ENCODE results near the gene R3HDML.

R3HDML gene, protein sequence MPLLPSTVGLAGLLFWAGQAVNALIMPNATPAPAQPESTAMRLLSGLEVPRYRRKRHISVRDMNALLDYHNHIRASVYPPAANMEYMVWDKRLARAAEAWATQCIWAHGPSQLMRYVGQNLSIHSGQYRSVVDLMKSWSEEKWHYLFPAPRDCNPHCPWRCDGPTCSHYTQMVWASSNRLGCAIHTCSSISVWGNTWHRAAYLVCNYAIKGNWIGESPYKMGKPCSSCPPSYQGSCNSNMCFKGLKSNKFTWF

DNA sequence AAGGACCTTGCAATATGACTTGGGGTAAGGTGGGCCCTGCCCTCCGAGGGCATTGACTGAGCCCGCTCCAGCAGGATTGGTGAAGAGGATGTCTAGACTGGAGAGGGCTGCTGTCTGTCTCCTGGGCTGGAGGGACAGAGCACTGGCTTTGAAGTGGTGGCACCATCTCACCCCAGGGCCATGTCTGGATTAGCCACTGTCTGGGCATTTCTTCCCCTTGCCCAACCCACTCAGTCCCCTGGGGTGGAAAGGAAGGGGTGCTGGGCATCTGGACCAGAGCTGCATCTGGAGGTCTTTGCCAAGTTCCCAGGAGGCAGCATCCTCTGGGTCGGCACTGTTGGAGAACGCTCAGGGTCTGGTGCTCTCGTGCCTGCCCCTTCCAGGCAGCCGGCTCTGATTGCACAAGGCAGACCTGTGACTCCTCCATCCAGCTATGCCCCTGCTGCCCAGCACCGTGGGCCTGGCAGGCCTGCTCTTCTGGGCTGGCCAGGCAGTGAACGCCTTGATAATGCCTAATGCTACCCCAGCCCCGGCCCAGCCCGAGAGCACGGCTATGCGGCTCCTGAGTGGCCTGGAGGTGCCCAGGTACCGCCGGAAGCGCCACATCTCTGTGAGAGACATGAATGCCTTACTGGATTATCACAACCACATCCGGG, at the start of gene R3HDML:
TSS of gene R3HDML (plus strand) at position 319 of the 656 bp plus-strand sequence. CDS start at position 434, 115 bp downstream.
- H3K36me3 ChIP-seq, result no peaks in the 10 kb centered on the region
- no peaks in the 10 kb centered on the region for H3K4me1 ChIP-seq (ENCODE audit: control insufficient read depth in 1 of 2, insufficient read depth in 1 of 2, low read depth in 1 of 2, low read length in 1 of 2)
- peaks cover 35% of the 10 kb centered on the region for H3K27me3 ChIP-seq
- H3K4me3 ChIP-seq (ENCODE audit: low read depth in 1 of 2, low read length in 1 of 2), result no peak within 1 kb of the TSS
- H3K27ac ChIP-seq, result no peak within 1 kb of the TSS
- H3K9me3 ChIP-seq, result no peaks in the 10 kb centered on the region
- TF ChIP-seq, protein P1, sequence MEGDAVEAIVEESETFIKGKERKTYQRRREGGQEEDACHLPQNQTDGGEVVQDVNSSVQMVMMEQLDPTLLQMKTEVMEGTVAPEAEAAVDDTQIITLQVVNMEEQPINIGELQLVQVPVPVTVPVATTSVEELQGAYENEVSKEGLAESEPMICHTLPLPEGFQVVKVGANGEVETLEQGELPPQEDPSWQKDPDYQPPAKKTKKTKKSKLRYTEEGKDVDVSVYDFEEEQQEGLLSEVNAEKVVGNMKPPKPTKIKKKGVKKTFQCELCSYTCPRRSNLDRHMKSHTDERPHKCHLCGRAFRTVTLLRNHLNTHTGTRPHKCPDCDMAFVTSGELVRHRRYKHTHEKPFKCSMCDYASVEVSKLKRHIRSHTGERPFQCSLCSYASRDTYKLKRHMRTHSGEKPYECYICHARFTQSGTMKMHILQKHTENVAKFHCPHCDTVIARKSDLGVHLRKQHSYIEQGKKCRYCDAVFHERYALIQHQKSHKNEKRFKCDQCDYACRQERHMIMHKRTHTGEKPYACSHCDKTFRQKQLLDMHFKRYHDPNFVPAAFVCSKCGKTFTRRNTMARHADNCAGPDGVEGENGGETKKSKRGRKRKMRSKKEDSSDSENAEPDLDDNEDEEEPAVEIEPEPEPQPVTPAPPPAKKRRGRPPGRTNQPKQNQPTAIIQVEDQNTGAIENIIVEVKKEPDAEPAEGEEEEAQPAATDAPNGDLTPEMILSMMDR (IDR thresholded peaks at IDR 0.05), result no peak

DNA sequence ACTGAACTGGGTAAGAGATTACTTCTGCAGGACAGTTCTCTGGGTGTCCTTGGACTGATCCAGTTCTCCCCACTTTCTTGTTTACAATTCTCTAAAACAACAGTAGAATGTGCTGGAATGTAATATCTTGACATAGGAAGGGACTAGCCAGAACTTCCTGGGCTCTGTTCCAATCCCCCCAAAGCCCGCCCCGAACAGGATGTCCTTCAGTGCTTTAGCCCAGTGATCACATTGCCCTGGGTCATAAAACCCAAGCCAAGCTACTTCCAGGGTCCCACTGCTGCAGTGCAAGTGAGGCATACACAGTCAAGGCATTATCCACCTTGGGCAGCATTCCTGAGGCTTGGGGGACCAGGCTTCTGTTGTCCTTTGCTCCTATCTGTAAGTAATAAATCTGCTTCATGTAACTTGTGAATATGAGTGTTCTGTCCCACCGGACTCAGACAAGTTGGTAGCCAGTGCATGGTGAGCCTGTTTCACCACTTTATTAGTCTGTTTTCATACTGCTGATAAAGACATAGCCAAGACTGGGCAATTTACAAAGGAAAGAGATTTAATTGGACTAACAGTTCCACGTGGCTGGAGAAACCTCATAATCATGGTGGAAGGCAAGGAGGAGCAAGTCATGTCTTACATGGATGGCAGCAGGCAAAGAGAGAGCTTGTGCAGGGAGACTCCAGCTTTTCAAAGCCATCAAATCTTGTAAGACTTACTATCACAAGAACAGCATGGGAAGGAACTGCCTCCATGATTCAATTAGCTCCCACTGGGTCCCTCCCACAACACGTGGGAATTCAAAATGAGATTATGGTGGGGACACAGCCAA, 49.4 kb upstream of the R3HDML start:
- Histone ChIP-seq H3K4me1 (ENCODE audit: control insufficient read depth in 1 of 2, insufficient read depth in 1 of 2, low read depth in 1 of 2, low read length in 1 of 2) (no peaks in the 10 kb centered on the region), H3K27ac (no peak overlapping the region), H3K36me3 (no peaks in the 10 kb centered on the region), H3K4me3 (ENCODE audit: low read depth in 1 of 2, low read length in 1 of 2) (no peak overlapping the region), H3K9me3 (no peaks in the 10 kb centered on the region), H3K27me3 (no peaks in the 10 kb centered on the region)
- TF ChIP-seq, protein P1 (IDR thresholded peaks at IDR 0.05), result no peak

DNA sequence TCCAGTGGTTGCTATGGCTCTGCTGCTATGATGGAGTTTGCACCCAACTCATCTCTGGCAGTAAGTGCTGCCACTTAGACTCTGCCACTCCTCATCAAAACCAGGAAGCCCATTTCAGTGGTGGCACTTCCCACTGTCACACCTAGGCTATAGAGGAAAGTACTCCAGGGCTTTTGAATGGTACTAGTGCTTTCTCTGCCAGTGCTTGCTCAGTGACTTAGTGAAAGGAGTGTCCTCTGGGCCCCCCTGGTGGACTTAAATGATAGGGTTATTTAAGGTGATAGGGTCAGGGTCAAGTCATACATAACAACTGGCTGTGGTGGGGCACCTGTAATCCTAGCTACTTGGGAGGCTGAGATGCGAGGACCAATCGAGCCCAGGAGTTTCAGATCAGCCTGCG, 48.6 kb upstream of the R3HDML start:
- no peaks in the 10 kb centered on the region for H3K4me1 ChIP-seq (ENCODE audit: control insufficient read depth in 1 of 2, insufficient read depth in 1 of 2, low read depth in 1 of 2, low read length in 1 of 2)
- no peak overlapping the region for H3K4me3 ChIP-seq (ENCODE audit: low read depth in 1 of 2, low read length in 1 of 2)
- H3K36me3 ChIP-seq, result no peaks in the 10 kb centered on the region
- H3K27ac ChIP-seq, result no peak overlapping the region
- no peaks in the 10 kb centered on the region for H3K27me3 ChIP-seq
- no peaks in the 10 kb centered on the region for H3K9me3 ChIP-seq
- TF ChIP-seq, protein P1 (IDR thresholded peaks at IDR 0.05), result no peak

DNA sequence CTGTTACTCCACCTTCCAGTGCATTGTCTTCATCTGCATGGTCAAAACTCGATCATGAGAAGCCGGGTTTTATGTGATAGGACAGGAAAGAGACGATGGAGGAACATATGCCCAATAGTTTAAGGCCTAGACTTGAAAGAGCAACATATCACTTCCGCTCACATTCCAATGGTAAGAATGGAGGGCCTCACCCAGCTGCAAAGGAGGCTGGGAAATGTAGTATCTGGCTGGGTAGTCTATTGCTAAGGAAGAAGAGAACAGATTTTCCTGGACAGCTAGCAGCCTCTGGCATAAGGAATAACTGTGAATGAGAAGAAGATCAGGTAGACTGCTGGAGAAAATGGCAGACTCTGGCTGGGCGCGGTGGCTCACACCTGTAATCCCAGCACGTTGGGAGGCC, 45.1 kb upstream of the R3HDML start:
- Histone ChIP-seq H3K27me3 (no peaks in the 10 kb centered on the region), H3K4me1 (ENCODE audit: control insufficient read depth in 1 of 2, insufficient read depth in 1 of 2, low read depth in 1 of 2, low read length in 1 of 2) (no peaks in the 10 kb centered on the region), H3K9me3 (no peaks in the 10 kb centered on the region), H3K36me3 (no peaks in the 10 kb centered on the region), H3K4me3 (ENCODE audit: low read depth in 1 of 2, low read length in 1 of 2) (no peak overlapping the region), H3K27ac (no peak overlapping the region)
- TF ChIP-seq, protein P1 (IDR thresholded peaks at IDR 0.05), result no peak

DNA sequence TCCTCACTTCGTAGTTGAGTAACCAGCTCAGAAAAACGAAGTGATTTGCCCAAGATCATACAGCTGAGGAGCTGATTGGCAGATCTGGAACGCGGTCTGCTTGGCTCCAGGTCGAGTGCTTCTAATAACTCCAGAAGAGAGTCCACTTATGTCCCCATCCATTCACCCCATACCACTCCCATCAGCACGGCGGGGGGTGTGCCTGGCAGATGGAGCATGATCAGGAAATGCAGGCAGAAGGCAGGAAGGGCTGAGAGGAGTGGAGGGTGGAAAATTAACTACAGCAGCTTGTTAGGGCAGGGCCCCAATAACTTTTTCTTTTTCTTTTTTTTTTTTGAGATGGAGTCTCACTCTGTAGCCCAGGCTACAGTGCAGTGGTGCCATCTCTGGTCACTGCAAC, 40.8 kb upstream of the R3HDML start:
- Histone ChIP-seq H3K4me3 (ENCODE audit: low read depth in 1 of 2, low read length in 1 of 2) (no peak overlapping the region), H3K9me3 (no peaks in the 10 kb centered on the region), H3K27ac (no peak overlapping the region), H3K36me3 (no peaks in the 10 kb centered on the region), H3K27me3 (no peaks in the 10 kb centered on the region), H3K4me1 (ENCODE audit: control insufficient read depth in 1 of 2, insufficient read depth in 1 of 2, low read depth in 1 of 2, low read length in 1 of 2) (no peaks in the 10 kb centered on the region)
- TF ChIP-seq, protein P1 (IDR thresholded peaks at IDR 0.05), result no peak

Measured in neutrophil (primary cell).